ENCODE data around the gene UBTF.

- TF ChIP-seq CTCF (IDR thresholded peaks at IDR 0.05) (no peak), EP300 (IDR thresholded peaks at IDR 0.05) (no peak), POLR2A (IDR thresholded peaks at IDR 0.05) (no peak), POLR2AphosphoS5 (IDR thresholded peaks at IDR 0.05) (peak in 1 of 4 donors; percentile 42)
Observed at GRCh38 chr17:44187131-44187899, 32.2 kb downstream of the UBTF start.
